ENCODE data around the gene CAMK1. TPM values are rescaled to one million over a fixed set of nuclear protein-coding genes. Genes with fewer than 3 reads are reported as not detected.

CAMK1 gene
- total RNA-seq, 1 donor from 2014 or later: 18.0 TPM

- TF ChIP-seq CTCF (IDR thresholded peaks at IDR 0.05; ENCODE audit: insufficient read depth, low read length, poor library complexity, severe bottlenecking): no peak
- Histone ChIP-seq H3K27me3 (ENCODE audit: control insufficient read depth, insufficient read depth, low read length) (no peaks in the 10 kb centered on the region), H3K4me3 (ENCODE audit: low read depth, low read length) (no peak overlapping the region), H3K36me3 (ENCODE audit: control insufficient read depth, insufficient read depth, low read length) (peaks cover 10% of the 10 kb centered on the region)
- no peak for DNase-seq (ENCODE audit: low read depth)
Measured at GRCh38 chr3:9747267-9747666, 22.5 kb downstream of the CAMK1 start.

GRCh38 chr3:9746330-9746729 is 23.4 kb downstream of the CAMK1 start:
- H3K36me3 ChIP-seq (ENCODE audit: control insufficient read depth, insufficient read depth, low read length): peaks cover 7% of the 10 kb centered on the region

GRCh38 chr3:9745521-9745920 is 24.2 kb downstream of the CAMK1 start:
- no peak for DNase-seq (ENCODE audit: low read depth)
- H3K27me3 ChIP-seq (ENCODE audit: control insufficient read depth, insufficient read depth, low read length): no peaks in the 10 kb centered on the region
- peaks cover 7% of the 10 kb centered on the region for H3K36me3 ChIP-seq (ENCODE audit: control insufficient read depth, insufficient read depth, low read length)
- TF ChIP-seq CTCF (IDR thresholded peaks at IDR 0.05; ENCODE audit: insufficient read depth, low read length, poor library complexity, severe bottlenecking): no peak
- no peak overlapping the region for H3K4me3 ChIP-seq (ENCODE audit: low read depth, low read length)

More at GRCh38 chr3:9746330-9746729, 23.4 kb downstream of the CAMK1 start:
- H3K4me3 ChIP-seq (ENCODE audit: low read depth, low read length): no peak overlapping the region
- peak; percentile 23 for DNase-seq (ENCODE audit: low read depth)
- no peak for TF ChIP-seq CTCF (IDR thresholded peaks at IDR 0.05; ENCODE audit: insufficient read depth, low read length, poor library complexity, severe bottlenecking)
- no peaks in the 10 kb centered on the region for H3K27me3 ChIP-seq (ENCODE audit: control insufficient read depth, insufficient read depth, low read length)

GRCh38 chr3:9744162-9744561 is 25.6 kb downstream of the CAMK1 start:
- H3K4me3 ChIP-seq (ENCODE audit: low read depth, low read length): no peak overlapping the region
- H3K27me3 ChIP-seq (ENCODE audit: control insufficient read depth, insufficient read depth, low read length): no peaks in the 10 kb centered on the region
- no peak for DNase-seq (ENCODE audit: low read depth)
- H3K36me3 ChIP-seq (ENCODE audit: control insufficient read depth, insufficient read depth, low read length): peaks cover 10% of the 10 kb centered on the region
- no peak for TF ChIP-seq CTCF (IDR thresholded peaks at IDR 0.05; ENCODE audit: insufficient read depth, low read length, poor library complexity, severe bottlenecking)

- DNase-seq (ENCODE audit: low read depth): no peak
- Histone ChIP-seq H3K4me3 (ENCODE audit: low read depth, low read length) (no peak overlapping the region), H3K36me3 (ENCODE audit: control insufficient read depth, insufficient read depth, low read length) (peaks cover 12% of the 10 kb centered on the region), H3K27me3 (ENCODE audit: control insufficient read depth, insufficient read depth, low read length) (no peaks in the 10 kb centered on the region)
- TF ChIP-seq CTCF (IDR thresholded peaks at IDR 0.05; ENCODE audit: insufficient read depth, low read length, poor library complexity, severe bottlenecking): no peak
Measured at GRCh38 chr3:9743548-9743947, 26.2 kb downstream of the CAMK1 start.

GRCh38 chr3:9742560-9742959 is 27.2 kb downstream of the CAMK1 start:
- H3K36me3 ChIP-seq (ENCODE audit: control insufficient read depth, insufficient read depth, low read length): peaks cover 12% of the 10 kb centered on the region
- TF ChIP-seq CTCF (IDR thresholded peaks at IDR 0.05; ENCODE audit: insufficient read depth, low read length, poor library complexity, severe bottlenecking): no peak
- no peak for DNase-seq (ENCODE audit: low read depth)
- H3K4me3 ChIP-seq (ENCODE audit: low read depth, low read length): no peak overlapping the region
- H3K27me3 ChIP-seq (ENCODE audit: control insufficient read depth, insufficient read depth, low read length): no peaks in the 10 kb centered on the region
